Neural cell (in vitro differentiated cells): ENCODE results near the gene MAPK1IP1L.

ENCODE experiments used
- CTCF ChIP-seq: fragments of 450-650 bp; IDR thresholded peaks from 2 replicates; pipeline ENCODE4 v1.5.1; 2014; ENCODE audit warnings: antibody characterized with exemption, mild to moderate bottlenecking, moderate library complexity; ENCODE audit not compliant: poor library complexity, severe bottlenecking
- REST ChIP-seq: IDR thresholded peaks from 2 replicates; pipeline ENCODE4 v1.6.1; 2012; ENCODE audit warnings: borderline replicate concordance
- TAF1 ChIP-seq: IDR thresholded peaks from 2 replicates; pipeline ENCODE4 v1.6.1; 2012; ENCODE audit warnings: low read depth

DNA sequence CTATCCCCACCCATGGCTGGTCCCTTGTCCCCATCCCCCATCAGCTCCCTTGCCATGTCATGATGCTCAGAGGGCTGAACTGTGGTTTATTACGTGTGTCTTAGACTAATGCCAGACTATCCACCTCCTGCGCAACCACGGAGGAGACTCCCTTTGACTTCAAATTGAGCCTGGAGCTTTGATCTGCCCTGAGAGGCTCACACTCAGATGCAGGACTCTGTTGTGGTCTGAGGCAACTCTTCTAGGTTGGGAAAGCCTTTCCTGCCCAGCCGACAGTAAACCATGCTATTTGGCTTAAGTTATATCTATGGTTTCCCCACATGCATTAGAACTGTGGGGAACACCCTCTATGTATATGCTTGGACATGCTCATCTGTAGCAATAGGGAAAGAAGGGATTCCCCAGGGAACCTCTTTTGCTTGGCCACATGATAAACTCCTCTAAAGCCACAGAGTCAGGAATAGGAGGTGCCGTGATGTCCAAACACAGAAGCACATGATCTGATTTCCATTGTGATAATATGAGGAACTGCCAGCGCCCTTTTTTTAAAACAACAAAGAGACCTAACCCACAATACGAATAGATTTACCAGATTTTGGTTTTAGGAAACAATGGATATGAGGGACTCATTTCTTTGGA is 66.5 kb downstream of the MAPK1IP1L start:
- no peak for TF ChIP-seq REST
- TF ChIP-seq CTCF: no peak
- no peak for TF ChIP-seq TAF1
